Brain microvascular endothelial cell (primary cell): Measurements from ENCODE around the gene RGN.

Source experiments
- DNase-seq: peaks from one replicate; pipeline ENCODE4 v3.0.0-alpha.2; 2020
- H3K27ac ChIP-seq: fragments of 250-450 bp; sonication (Bioruptor Pico); 2 replicates; pipeline ENCODE4 v1.5.1; 2020; ENCODE audit warnings: mild to moderate bottlenecking, moderate library complexity
- H3K27me3 ChIP-seq: fragments of 250-450 bp; sonication (Bioruptor Pico); replicated peaks from 2 replicates; pipeline ENCODE4 v1.5.1; 2020; ENCODE audit warnings: mild to moderate bottlenecking
- H3K36me3 ChIP-seq: fragments of 250-450 bp; sonication (Bioruptor Pico); replicated peaks from 2 replicates; pipeline ENCODE4 v1.5.1; 2020; ENCODE audit warnings: mild to moderate bottlenecking
- H3K4me3 ChIP-seq: 2 replicates; pipeline ENCODE4 v1.5.1; 2011; ENCODE audit warnings: low read depth, mild to moderate bottlenecking, control low read depth, low read length, moderate library complexity
- in situ Hi-C: cut with HindIII; loops from 2 replicates; pipeline ENCODE4 v1.10.0; 2017; ENCODE audit warnings: low sequenced_read_pairs, low pct_ligation_motif_present
- TF ChIP-seq, protein P1 (sequence below): IDR thresholded peaks from 2 replicates; pipeline ENCODE4 v1.5.1; 2011; ENCODE audit warnings: low read depth, mild to moderate bottlenecking, moderate library complexity, low read length, control low read depth, inconsistent platforms; ENCODE audit errors: missing control alignments

Gene RGN

DNA sequence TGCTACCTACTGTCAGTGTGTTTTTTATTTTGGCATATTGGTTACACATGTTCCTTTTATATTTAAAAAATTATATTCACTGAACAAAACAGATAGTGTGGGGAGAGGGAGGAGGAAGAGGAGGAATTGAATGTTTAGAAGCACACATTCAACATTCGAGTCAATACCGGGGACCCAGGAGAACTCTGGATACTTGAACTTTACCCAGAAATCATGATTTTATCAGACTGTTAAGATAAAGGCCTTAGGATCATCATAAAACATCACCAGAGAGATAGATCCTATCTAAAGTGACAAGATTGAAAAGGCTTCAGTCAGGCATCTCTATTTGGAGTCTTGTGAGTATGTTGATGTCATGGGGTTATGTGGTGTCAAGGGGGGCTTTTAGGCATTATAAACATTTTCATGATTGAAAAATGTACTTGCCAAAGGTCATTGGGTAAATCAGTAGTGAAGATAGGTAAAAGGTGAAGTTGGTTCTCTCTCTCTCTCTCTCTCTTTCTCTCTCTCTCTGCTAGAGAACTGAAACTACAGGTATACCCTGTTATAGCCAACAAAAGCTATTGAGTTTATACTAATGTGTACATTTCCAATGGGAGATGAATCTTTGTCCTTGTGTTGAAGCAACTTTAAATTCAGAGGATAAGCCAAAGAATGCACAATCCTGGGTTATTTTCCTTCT is 16.9 kb upstream of the RGN start:
- TF ChIP-seq, protein P1, sequence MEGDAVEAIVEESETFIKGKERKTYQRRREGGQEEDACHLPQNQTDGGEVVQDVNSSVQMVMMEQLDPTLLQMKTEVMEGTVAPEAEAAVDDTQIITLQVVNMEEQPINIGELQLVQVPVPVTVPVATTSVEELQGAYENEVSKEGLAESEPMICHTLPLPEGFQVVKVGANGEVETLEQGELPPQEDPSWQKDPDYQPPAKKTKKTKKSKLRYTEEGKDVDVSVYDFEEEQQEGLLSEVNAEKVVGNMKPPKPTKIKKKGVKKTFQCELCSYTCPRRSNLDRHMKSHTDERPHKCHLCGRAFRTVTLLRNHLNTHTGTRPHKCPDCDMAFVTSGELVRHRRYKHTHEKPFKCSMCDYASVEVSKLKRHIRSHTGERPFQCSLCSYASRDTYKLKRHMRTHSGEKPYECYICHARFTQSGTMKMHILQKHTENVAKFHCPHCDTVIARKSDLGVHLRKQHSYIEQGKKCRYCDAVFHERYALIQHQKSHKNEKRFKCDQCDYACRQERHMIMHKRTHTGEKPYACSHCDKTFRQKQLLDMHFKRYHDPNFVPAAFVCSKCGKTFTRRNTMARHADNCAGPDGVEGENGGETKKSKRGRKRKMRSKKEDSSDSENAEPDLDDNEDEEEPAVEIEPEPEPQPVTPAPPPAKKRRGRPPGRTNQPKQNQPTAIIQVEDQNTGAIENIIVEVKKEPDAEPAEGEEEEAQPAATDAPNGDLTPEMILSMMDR: no peak
- no peak overlapping the region for H3K27ac ChIP-seq
- no peak overlapping the region for H3K4me3 ChIP-seq
- H3K36me3 ChIP-seq: no peaks in the 10 kb centered on the region
- H3K27me3 ChIP-seq: no peaks in the 10 kb centered on the region
- in situ Hi-C loops: no loop called here
- DNase-seq: no peak

DNA sequence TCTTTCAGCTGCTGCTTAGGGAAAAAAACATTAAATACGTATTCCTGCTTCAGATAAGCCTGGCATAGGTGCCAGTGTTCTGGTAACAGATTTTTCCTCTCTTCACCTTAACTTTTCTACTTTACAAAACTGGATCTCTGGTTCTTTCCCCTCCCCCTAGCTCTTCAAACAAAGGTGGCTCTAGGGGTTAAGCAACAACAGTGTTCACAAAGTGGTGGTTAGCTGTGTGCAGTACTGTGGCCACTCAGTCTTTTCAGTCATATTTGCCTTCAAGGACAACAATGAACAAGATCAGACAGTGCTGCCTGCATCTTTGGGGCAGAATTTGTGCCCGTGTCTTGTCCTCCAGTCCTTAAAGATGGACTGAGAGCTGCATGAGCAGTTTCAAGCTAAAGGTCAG is 15.1 kb upstream of the RGN start:
- H3K4me3 ChIP-seq: no peak overlapping the region
- in situ Hi-C loops: no loop called here
- no peak for DNase-seq
- TF ChIP-seq, protein P1: no peak
- H3K36me3 ChIP-seq: no peaks in the 10 kb centered on the region
- no peak overlapping the region for H3K27ac ChIP-seq
- H3K27me3 ChIP-seq: no peaks in the 10 kb centered on the region

DNA sequence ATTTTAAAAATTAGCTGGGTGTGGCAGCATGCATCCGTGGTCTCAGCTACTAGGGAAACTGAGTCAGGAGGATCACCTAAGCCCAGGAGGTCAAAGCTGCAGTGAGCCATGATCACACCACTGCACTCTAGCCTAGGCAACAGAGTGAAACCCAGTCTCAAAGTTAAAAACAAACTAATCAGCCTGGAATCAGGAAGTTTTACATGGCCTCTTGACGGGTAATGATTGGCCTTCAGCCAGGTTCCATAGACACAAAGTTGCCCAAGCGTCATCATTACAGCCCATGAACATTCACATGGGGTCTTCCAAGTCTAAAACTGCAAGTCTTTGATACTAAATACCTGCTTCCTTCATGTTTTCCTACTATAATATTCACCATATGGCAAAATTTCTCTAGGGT is 10.0 kb upstream of the RGN start:
- TF ChIP-seq, protein P1: no peak
- Histone ChIP-seq H3K36me3 (no peaks in the 10 kb centered on the region), H3K27ac (no peak overlapping the region), H3K27me3 (no peaks in the 10 kb centered on the region), H3K4me3 (no peak overlapping the region)
- in situ Hi-C loops: no loop called here
- no peak for DNase-seq

DNA sequence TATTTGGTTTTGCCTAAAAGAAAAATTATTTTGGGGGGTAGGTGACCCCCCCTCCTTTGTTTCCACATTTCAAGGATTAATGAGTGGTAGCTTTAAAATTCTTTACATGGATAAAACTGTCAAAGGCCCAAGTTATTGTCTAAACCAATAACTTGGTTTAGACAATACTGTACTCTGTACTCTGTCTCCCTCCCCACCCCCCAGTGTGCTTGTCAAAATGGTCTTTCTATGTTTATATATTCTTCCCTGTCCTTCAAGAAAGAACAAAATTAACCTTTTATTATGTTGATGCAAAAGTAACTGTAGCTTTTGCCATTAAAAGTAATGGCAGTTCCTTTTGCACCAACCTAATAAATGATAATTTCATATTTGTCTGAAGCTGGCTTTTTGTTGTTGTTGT is 9.5 kb upstream of the RGN start:
- in situ Hi-C loops: no loop called here
- no peaks in the 10 kb centered on the region for H3K27me3 ChIP-seq
- H3K4me3 ChIP-seq: no peak overlapping the region

DNA sequence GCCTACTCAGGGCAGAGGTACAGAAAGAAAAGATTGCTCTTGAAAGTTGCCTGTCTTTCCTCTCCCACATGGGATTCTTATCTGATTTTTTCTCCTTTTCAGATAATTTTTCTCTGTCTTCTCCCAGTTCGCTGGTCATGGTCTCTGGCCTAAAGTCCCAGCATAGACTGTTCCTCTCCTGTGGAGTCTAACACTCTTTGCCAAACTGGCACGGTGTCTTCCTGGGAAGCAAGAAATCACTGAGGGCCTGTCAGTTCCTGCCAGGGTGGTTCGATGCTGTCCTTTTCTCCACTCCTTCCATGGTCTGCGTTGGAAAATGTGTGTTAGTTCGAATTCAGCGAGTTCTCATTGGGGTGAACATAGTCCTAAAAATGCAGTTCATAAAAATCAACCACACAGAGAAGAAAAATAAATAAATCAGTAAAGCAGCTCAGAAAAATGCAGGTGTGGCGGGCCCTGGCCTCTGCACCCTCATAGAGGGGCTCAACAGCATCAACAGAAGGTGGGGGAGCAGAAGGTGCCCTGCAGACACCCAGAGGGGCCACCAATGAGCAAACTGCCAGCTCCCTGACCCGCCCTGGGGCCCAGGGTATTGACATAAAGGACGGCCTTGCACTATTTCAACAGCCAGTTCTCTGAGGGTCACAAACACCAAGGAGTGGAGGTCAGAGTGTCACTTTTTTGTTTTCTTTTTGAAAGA is 2.1 kb downstream of the RGN start:
- TF ChIP-seq, protein P1: no peak
- Histone ChIP-seq H3K4me3 (no peak overlapping the region), H3K36me3 (no peaks in the 10 kb centered on the region), H3K27ac (no peak overlapping the region), H3K27me3 (no peaks in the 10 kb centered on the region)
- DNase-seq: no peak
- in situ Hi-C loops: no loop called here

More for the DNA sequence above, 9.5 kb upstream of the RGN start:
- no peaks in the 10 kb centered on the region for H3K36me3 ChIP-seq
- TF ChIP-seq, protein P1: no peak
- DNase-seq: no peak
- no peak overlapping the region for H3K27ac ChIP-seq

DNA sequence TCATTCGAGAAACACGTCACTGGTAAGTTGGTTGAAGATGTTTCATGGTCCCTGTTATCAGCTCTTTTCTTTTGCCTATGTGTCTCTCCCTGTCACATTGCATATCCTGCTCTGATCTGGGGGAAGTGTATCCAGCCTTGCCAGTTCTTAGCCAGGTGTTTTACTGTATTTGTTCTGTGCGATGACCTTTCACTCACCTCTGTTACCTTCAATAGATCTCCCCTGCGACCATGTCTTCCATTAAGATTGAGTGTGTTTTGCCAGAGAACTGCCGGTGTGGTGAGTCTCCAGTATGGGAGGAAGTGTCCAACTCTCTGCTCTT is 2.6 kb downstream of the RGN start:
- in situ Hi-C loops: no loop called here
- TF ChIP-seq, protein P1: no peak
- DNase-seq: no peak
- Histone ChIP-seq H3K4me3 (no peak overlapping the region), H3K36me3 (no peaks in the 10 kb centered on the region), H3K27me3 (no peaks in the 10 kb centered on the region), H3K27ac (no peak overlapping the region)
